H1 (cell line): ENCODE results near the gene DHRS7C. TPM values are rescaled to one million over a fixed set of nuclear protein-coding genes. Genes with fewer than 3 reads are reported as not detected.

ENCODE experiments used
- CTCF ChIA-PET: fragments of 300-600 bp; sonication (Branson Sonifier 250); formaldehyde crosslinking; loops from one replicate; lab custom pipeline; 2021; ENCODE audit not compliant: partially characterized antibody; lab: Charles Lee
- POLR2A ChIA-PET: fragments of 300-600 bp; sonication (Branson Sonifier 250); formaldehyde crosslinking; loops from one replicate; lab custom pipeline; 2021; ENCODE audit warnings: inconsistent platforms; ENCODE audit not compliant: partially characterized antibody; lab: Charles Lee
- DNase-seq, 2 experiments: peaks; one replicate each; pipeline versions ENCODE4 v3.0.0 to v3.0.0-alpha.2; 2010 to 2022; ENCODE audit warnings: low spot score in 2 of 2, low read depth in 1 of 2, mixed read lengths in 1 of 2
- FAIRE-seq: peaks from 2 replicates; lab custom pipeline; 2011; peaks lifted over from hg19 to GRCh38; lab: Jason Lieb, UNC
- H2AFZ ChIP-seq: 2 replicates; pipeline ENCODE4 v1.8.1; 2012; ENCODE audit warnings: low read length, inconsistent platforms
- H2AK5ac ChIP-seq: 2 replicates; pipeline ENCODE4 v1.6.1; 2013; ENCODE audit warnings: low read depth, low read length
- H2BK120ac ChIP-seq: replicated peaks from 2 replicates; pipeline ENCODE3; 2013; ENCODE audit warnings: low read depth, low read length, inconsistent platforms
- H2BK12ac ChIP-seq: 2 replicates; pipeline ENCODE4 v1.6.1; 2013; ENCODE audit warnings: low read depth, low read length
- H2BK15ac ChIP-seq: 2 replicates; pipeline ENCODE4 v1.6.1; 2013; ENCODE audit warnings: low read length
- H2BK20ac ChIP-seq: 2 replicates; pipeline ENCODE4 v1.6.1; 2013; ENCODE audit warnings: low read length
- H2BK5ac ChIP-seq: 2 replicates; pipeline ENCODE4 v1.6.1; 2013; ENCODE audit warnings: low read depth, low read length
- H3K14ac ChIP-seq: 2 replicates; pipeline ENCODE4 v1.6.1; 2013; ENCODE audit warnings: inconsistent platforms; ENCODE audit not compliant: insufficient read length
- H3K18ac ChIP-seq: 2 replicates; pipeline ENCODE4 v1.6.1; 2013; ENCODE audit warnings: low read length; ENCODE audit errors: extremely low read depth
- H3K23ac ChIP-seq: 2 replicates; pipeline ENCODE4 v1.6.1; 2013; ENCODE audit warnings: inconsistent platforms; ENCODE audit not compliant: insufficient read length
- H3K23me2 ChIP-seq: 2 replicates; pipeline ENCODE4 v1.6.1; 2013; ENCODE audit warnings: low read depth, low read length
- H3K27ac ChIP-seq: 2 replicates; pipeline ENCODE4 v1.6.1; 2011; ENCODE audit warnings: low read depth, low read length, inconsistent platforms
- H3K27me3 ChIP-seq, 4 experiments: replicated peaks in 1 of 4; 1 replicate in 1 of 4; 2 replicates in 3 of 4; pipeline versions ENCODE4 v1.6.1 to v1.8.1; 2011 to 2013; ENCODE audit warnings: low read length in 3 of 4, mild to moderate bottlenecking in 3 of 4, inconsistent platforms in 2 of 4, mixed read lengths in 2 of 4, moderate library complexity in 1 of 4; ENCODE audit not compliant: control insufficient read depth in 3 of 4, insufficient read depth in 3 of 4; ENCODE audit errors: extremely low read depth in 1 of 4
- H3K36me3 ChIP-seq, 4 experiments: 2 replicates each; pipeline versions ENCODE4 v1.6.1 to v1.8.1; 2011 to 2013; ENCODE audit warnings: mild to moderate bottlenecking in 4 of 4, low read length in 3 of 4, moderate library complexity in 2 of 4, control low read depth in 1 of 4, inconsistent platforms in 1 of 4; ENCODE audit not compliant: insufficient read depth in 4 of 4, control insufficient read depth in 2 of 4
- H3K4ac ChIP-seq: replicated peaks from 2 replicates; pipeline ENCODE3; 2013; ENCODE audit warnings: low read length, low read depth, mixed read lengths, inconsistent platforms; ENCODE audit not compliant: insufficient read length
- H3K4me1 ChIP-seq, 4 experiments: replicated peaks in 1 of 4; 1 replicate in 1 of 4; 2 replicates in 3 of 4; pipeline versions ENCODE4 v1.6.1 to v1.8.1; 2011 to 2013; ENCODE audit warnings: low read length in 3 of 4, inconsistent platforms in 2 of 4, mixed read lengths in 1 of 4; ENCODE audit not compliant: insufficient read depth in 4 of 4, control insufficient read depth in 3 of 4
- H3K4me2 ChIP-seq, 2 experiments: 2 replicates each; pipeline versions ENCODE4 v1.6.1 to v1.8.1; 2011 to 2013; ENCODE audit warnings: low read depth in 2 of 2, low read length in 2 of 2, control low read depth in 1 of 2, inconsistent platforms in 1 of 2, mild to moderate bottlenecking in 1 of 2; ENCODE audit not compliant: insufficient read depth in 1 of 2
- H3K4me3 ChIP-seq, 4 experiments: fragments of 200-600, 300-600 bp in 1 of 4; sonication (generic), shearing (Covaris generic), sonication (Bioruptor Twin) in 1 of 4; 2 replicates each; pipeline versions ENCODE4 v1.5.1 to v1.8.1; 2011 to 2016; ENCODE audit warnings: low read length in 4 of 4, low read depth in 3 of 4, control low read depth in 2 of 4, inconsistent platforms in 2 of 4, mild to moderate bottlenecking in 2 of 4, mixed read lengths in 1 of 4, moderate library complexity in 1 of 4; ENCODE audit not compliant: insufficient read depth in 2 of 4; ENCODE audit errors: extremely low read depth in 1 of 4
- H3K56ac ChIP-seq: replicated peaks from 2 replicates; pipeline ENCODE3; 2013; ENCODE audit warnings: low read depth, mild to moderate bottlenecking, mixed read lengths, low read length, inconsistent platforms; ENCODE audit not compliant: insufficient read length
- H3K79me1 ChIP-seq: 2 replicates; pipeline ENCODE4 v1.6.1; 2013; ENCODE audit warnings: low read depth, low read length, control low read depth
- H3K79me2 ChIP-seq, 2 experiments: 2 replicates each; pipeline versions ENCODE4 v1.6.1 to v1.8.1; 2012 to 2013; ENCODE audit warnings: low read length in 2 of 2, mild to moderate bottlenecking in 2 of 2, inconsistent platforms in 1 of 2; ENCODE audit not compliant: insufficient read depth in 2 of 2, control insufficient read depth in 1 of 2
- H3K9ac ChIP-seq, 4 experiments: replicated peaks in 1 of 4; 1 replicate in 1 of 4; 2 replicates in 3 of 4; pipeline versions ENCODE4 v1.6.1 to v1.8.1; 2011 to 2013; ENCODE audit warnings: low read depth in 3 of 4, low read length in 3 of 4, control low read depth in 2 of 4, mild to moderate bottlenecking in 2 of 4, moderate library complexity in 2 of 4, inconsistent platforms in 1 of 4; ENCODE audit errors: extremely low read depth in 1 of 4
- H3K9me3 ChIP-seq, 2 experiments: 2 replicates each; pipeline versions ENCODE4 v1.6.1 to v1.8.1; 2012 to 2013; ENCODE audit warnings: mild to moderate bottlenecking in 2 of 2, moderate library complexity in 2 of 2, control low read depth in 1 of 2, inconsistent platforms in 1 of 2, low read depth in 1 of 2, low read length in 1 of 2, mixed read lengths in 1 of 2; ENCODE audit not compliant: insufficient read depth in 2 of 2
- H4K20me1 ChIP-seq, 2 experiments: replicated peaks in 1 of 2; 2 replicates each; pipeline versions ENCODE3 to v1.8.1; 2011 to 2013; ENCODE audit warnings: inconsistent platforms in 2 of 2, low read length in 2 of 2, mild to moderate bottlenecking in 1 of 2; ENCODE audit not compliant: insufficient read depth in 2 of 2, control insufficient read depth in 1 of 2
- H4K5ac ChIP-seq: 2 replicates; pipeline ENCODE4 v1.6.1; 2013; ENCODE audit warnings: low read length, low read depth, mixed read lengths, inconsistent platforms; ENCODE audit not compliant: insufficient read length
- H4K8ac ChIP-seq: 2 replicates; pipeline ENCODE4 v1.8.0; 2013; ENCODE audit warnings: mild to moderate bottlenecking, moderate library complexity, low read length, inconsistent platforms; ENCODE audit not compliant: insufficient read depth; ENCODE audit errors: extremely low read depth
- H4K91ac ChIP-seq: replicated peaks from 2 replicates; pipeline ENCODE3; 2013; ENCODE audit warnings: low read length, mixed read lengths, inconsistent platforms; ENCODE audit not compliant: insufficient read length
- CEBPB ChIP-seq: IDR thresholded peaks from 2 replicates; pipeline ENCODE4 v1.6.1; 2012; ENCODE audit warnings: low read depth, low read length
- GABPA ChIP-seq: IDR thresholded peaks from 2 replicates; pipeline ENCODE4 v1.6.1; 2011; ENCODE audit warnings: mild to moderate bottlenecking, low read length, moderate library complexity, borderline replicate concordance; ENCODE audit not compliant: insufficient read depth
- HDAC6 ChIP-seq: IDR thresholded peaks from one replicate; pipeline ENCODE4 v1.7.1; 2012; ENCODE audit warnings: low read depth, mild to moderate bottlenecking, inconsistent platforms, low read length, moderate library complexity
- POLR2A ChIP-seq, 2 experiments: IDR thresholded peaks; 1 replicate in 1 of 2; 2 replicates in 1 of 2; pipeline ENCODE4 v1.6.1; 2011; ENCODE audit warnings: low read depth in 2 of 2, low read length in 2 of 2, mild to moderate bottlenecking in 2 of 2; ENCODE audit errors: control extremely low read depth in 1 of 2
- TAF7 ChIP-seq: optimal IDR thresholded peaks from 2 replicates; pipeline ENCODE3; 2011; ENCODE audit warnings: low read depth, mild to moderate bottlenecking, inconsistent platforms, low read length, moderate library complexity, borderline replicate concordance
- WGBS, 2 experiments: shearing (Covaris generic) in 1 of 2; methylation state at CpG; one replicate each; pipeline versions ENCODE4 v1.1.6 to v1.1.7; 2013 to 2015; ENCODE audit warnings: low lambda C conversion rate in 2 of 2, mixed read lengths in 2 of 2, inconsistent platforms in 1 of 2, low coverage in 1 of 2, missing lambda C conversion rate in 1 of 2; ENCODE audit not compliant: insufficient replicate concordance in 2 of 2, insufficient coverage in 1 of 2, insufficient read length in 1 of 2; ENCODE audit errors: extremely low coverage in 1 of 2, missing lambda C conversion rate in 1 of 2; 5-methylcytosine and 5-hydroxymethylcytosine counted together
- polyA plus RNA-seq, 7 experiments: library from polyadenylated mRNA; depleted of rRNA in 3 of 7; stranded (reverse) in 5 of 7; unstranded in 2 of 7; fragments of >200 nt in 5 of 7; fragments of 200-250 nt in 2 of 7; gene quantifications; 1 replicate in 5 of 7; 2 replicates in 1 of 7; 4 replicates in 1 of 7; pipeline versions ENCODE4 v1.2.1 to v1.2.3, GENCODE V29; 2011 to 2013; ENCODE audit warnings: missing spikeins in 2 of 7, mixed read lengths in 2 of 7
- total RNA-seq: library from RNA; stranded (reverse); fragmentation: NEBNext Ultra II Directional; extraction: Animal tissue kit (Norgen Biotek cat#: 25700); gene quantifications from 2 replicates; pipeline ENCODE4 v1.2.1, GENCODE V29; 2021
- TF ChIP-seq, protein P1 (sequence below): IDR thresholded peaks from 2 replicates; pipeline ENCODE4 v1.6.1; 2011; ENCODE audit warnings: low read depth, mild to moderate bottlenecking, low read length; ENCODE audit not compliant: insufficient read depth

The DHRS7C gene
- total and polyA plus RNA-seq, 2 of the 8 experiments (the other 6 are each of a cell fraction or from before 2014, with no cell fraction given) = not detected

DNA sequence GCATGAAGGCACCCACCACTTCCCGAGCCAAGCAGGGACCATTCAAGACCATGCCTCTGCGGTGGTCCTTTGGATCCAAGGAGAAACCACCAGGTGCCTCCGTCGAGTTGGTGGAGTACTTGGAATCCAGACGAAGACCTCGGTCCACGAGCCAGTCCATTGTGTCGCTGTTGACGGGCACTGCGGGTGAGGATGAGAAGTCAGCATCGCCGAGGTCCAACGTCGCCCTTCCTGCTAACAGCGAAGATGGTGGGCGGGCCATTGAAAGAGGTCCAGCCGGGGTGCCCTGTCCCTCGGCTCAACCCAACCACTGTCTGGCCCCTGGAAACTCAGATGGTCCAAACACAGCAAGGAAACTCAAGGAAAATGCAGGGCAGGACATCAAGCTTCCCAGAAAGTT, 63.4 kb downstream of the DHRS7C start:
- no peak overlapping the region for H4K5ac ChIP-seq
- no peak overlapping the region for H3K9ac ChIP-seq
- H3K18ac ChIP-seq = no peak overlapping the region
- peaks cover 0 to 3% (median 0%) of the 10 kb centered on the region in 4 experiments; a peak in 1 of 8 replicates for H3K36me3 ChIP-seq
- no peak overlapping the region for H3K4ac ChIP-seq
- no peak overlapping the region for H2AFZ ChIP-seq
- TF ChIP-seq POLR2A (IDR thresholded peaks at IDR 0.05; ENCODE audit: control extremely low read depth in 1 of 2, low read depth in 2 of 2, low read length in 2 of 2) (no peak), TAF7 (no peak), CEBPB (no peak), HDAC6 (no peak), GABPA (no peak)
- TF ChIP-seq, protein P1, sequence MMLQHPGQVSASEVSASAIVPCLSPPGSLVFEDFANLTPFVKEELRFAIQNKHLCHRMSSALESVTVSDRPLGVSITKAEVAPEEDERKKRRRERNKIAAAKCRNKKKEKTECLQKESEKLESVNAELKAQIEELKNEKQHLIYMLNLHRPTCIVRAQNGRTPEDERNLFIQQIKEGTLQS = no peak
- no peak overlapping the region for H3K56ac ChIP-seq
- no peak overlapping the region for H2BK12ac ChIP-seq
- H2BK15ac ChIP-seq = no peak overlapping the region
- ChIA-PET CTCF (interaction anchor here (0.8 to 5.3 kb wide), 19 partner anchors 10 to 1661 kb away, joined by 3 to 20 read pairs (median 7); no protein-coding TSS in a partner anchor), POLR2A (no interaction called here)
- no peak for FAIRE-seq
- H3K4me3 ChIP-seq = no peak overlapping the region
- H3K4me2 ChIP-seq = no peak overlapping the region
- H2AK5ac ChIP-seq = no peak overlapping the region
- H3K79me1 ChIP-seq = no peaks in the 10 kb centered on the region
- no peak overlapping the region for H2BK5ac ChIP-seq
- H3K23me2 ChIP-seq = no peaks in the 10 kb centered on the region
- H2BK20ac ChIP-seq = no peak overlapping the region
- no peak overlapping the region for H3K27ac ChIP-seq
- no peak overlapping the region for H2BK120ac ChIP-seq
- H3K14ac ChIP-seq = no peak overlapping the region
- 95% methylated on average over 18 of the region's 18 CpGs; no CpG with 5 or more reads in 1 of the 2 experiments for WGBS, 2 experiments
- no peaks in the 10 kb centered on the region for H3K27me3 ChIP-seq
- H4K20me1 ChIP-seq = peaks cover 0 to 2% of the 10 kb centered on the region in 2 experiments
- no peaks in the 10 kb centered on the region for H3K79me2 ChIP-seq
- H3K9me3 ChIP-seq = peaks cover 13 to 14% of the 10 kb centered on the region in 2 experiments; a peak in 3 of 4 replicates
- H4K91ac ChIP-seq = no peak overlapping the region
- no peak for DNase-seq
- no peaks in the 10 kb centered on the region for H3K4me1 ChIP-seq
- 0 out of 2 replicates have a peak overlapping the region, but pooled peaks have one; percentile 42 for H4K8ac ChIP-seq
- no peak overlapping the region for H3K23ac ChIP-seq
